ENCODE measurements around the gene KCND3. TPM values are rescaled to one million over a fixed set of nuclear protein-coding genes. Genes with fewer than 3 reads are reported as not detected.
A peak's percentile ranks its signal among the peaks of the same experiment; 100 is the strongest.

Gene KCND3
- total RNA-seq, 1 donor from 2014 or later, result 0.15 TPM

- DNase-seq (ENCODE audit: low spot score), result no peak
- Mint-ChIP-seq H3K9me3 (ENCODE audit: unreplicated experiment) (no peaks in the 10 kb centered on the region), H3K36me3 (ENCODE audit: low read depth, unreplicated experiment) (peaks cover 29% of the 10 kb centered on the region), H3K4me3 (ENCODE audit: unreplicated experiment) (peak overlapping the region; percentile 77), H3K4me1 (ENCODE audit: unreplicated experiment) (peaks cover 31% of the 10 kb centered on the region), H3K27ac (ENCODE audit: unreplicated experiment) (peak overlapping the region; percentile 68), H3K27me3 (ENCODE audit: unreplicated experiment) (peaks cover 14% of the 10 kb centered on the region)
- no peak for TF ChIP-seq CTCF (IDR thresholded peaks at IDR 0.05; ENCODE audit: unreplicated experiment)
Measured at GRCh38 chr1:111732718-111733117, 256.8 kb downstream of the KCND3 start.

GRCh38 chr1:111731956-111732355, 257.5 kb downstream of the KCND3 start:
- Mint-ChIP-seq H3K4me3 (ENCODE audit: unreplicated experiment) (no peak overlapping the region), H3K27me3 (ENCODE audit: unreplicated experiment) (peaks cover 10% of the 10 kb centered on the region), H3K9me3 (ENCODE audit: unreplicated experiment) (no peaks in the 10 kb centered on the region), H3K36me3 (ENCODE audit: low read depth, unreplicated experiment) (peaks cover 21% of the 10 kb centered on the region), H3K4me1 (ENCODE audit: unreplicated experiment) (peaks cover 23% of the 10 kb centered on the region), H3K27ac (ENCODE audit: unreplicated experiment) (peak overlapping the region; percentile 68)
- no peak for TF ChIP-seq CTCF (IDR thresholded peaks at IDR 0.05; ENCODE audit: unreplicated experiment)
- no peak for DNase-seq (ENCODE audit: low spot score)

- peak overlapping the region; percentile 8 for H3K4me3 Mint-ChIP-seq (ENCODE audit: unreplicated experiment)
- H3K4me1 Mint-ChIP-seq (ENCODE audit: unreplicated experiment), result peaks cover 22% of the 10 kb centered on the region
- H3K9me3 Mint-ChIP-seq (ENCODE audit: unreplicated experiment), result no peaks in the 10 kb centered on the region
- peaks cover 20% of the 10 kb centered on the region for H3K36me3 Mint-ChIP-seq (ENCODE audit: low read depth, unreplicated experiment)
- DNase-seq (ENCODE audit: low spot score), result no peak
- TF ChIP-seq CTCF (IDR thresholded peaks at IDR 0.05; ENCODE audit: unreplicated experiment), result no peak
- peak overlapping the region; percentile 16 for H3K27ac Mint-ChIP-seq (ENCODE audit: unreplicated experiment)
- H3K27me3 Mint-ChIP-seq (ENCODE audit: unreplicated experiment), result peaks cover 12% of the 10 kb centered on the region
Measured at GRCh38 chr1:111730706-111731105, 258.8 kb downstream of the KCND3 start.

GRCh38 chr1:111729946-111730681, 259.4 kb downstream of the KCND3 start:
- H3K4me1 Mint-ChIP-seq (ENCODE audit: unreplicated experiment), result peaks cover 22% of the 10 kb centered on the region
- H3K9me3 Mint-ChIP-seq (ENCODE audit: unreplicated experiment), result no peaks in the 10 kb centered on the region
- no peak for DNase-seq (ENCODE audit: low spot score)
- H3K4me3 Mint-ChIP-seq (ENCODE audit: unreplicated experiment), result peak overlapping the region; percentile 8
- H3K27me3 Mint-ChIP-seq (ENCODE audit: unreplicated experiment), result peaks cover 12% of the 10 kb centered on the region
- TF ChIP-seq CTCF (IDR thresholded peaks at IDR 0.05; ENCODE audit: unreplicated experiment), result no peak
- peak overlapping the region; percentile 16 for H3K27ac Mint-ChIP-seq (ENCODE audit: unreplicated experiment)
- peaks cover 20% of the 10 kb centered on the region for H3K36me3 Mint-ChIP-seq (ENCODE audit: low read depth, unreplicated experiment)

GRCh38 chr1:111729271-111729921, 260.1 kb downstream of the KCND3 start:
- Mint-ChIP-seq H3K4me1 (ENCODE audit: unreplicated experiment) (peaks cover 26% of the 10 kb centered on the region), H3K27ac (ENCODE audit: unreplicated experiment) (peak overlapping the region; percentile 36), H3K4me3 (ENCODE audit: unreplicated experiment) (no peak overlapping the region), H3K9me3 (ENCODE audit: unreplicated experiment) (no peaks in the 10 kb centered on the region), H3K27me3 (ENCODE audit: unreplicated experiment) (peaks cover 14% of the 10 kb centered on the region), H3K36me3 (ENCODE audit: low read depth, unreplicated experiment) (peaks cover 22% of the 10 kb centered on the region)
- TF ChIP-seq CTCF (IDR thresholded peaks at IDR 0.05; ENCODE audit: unreplicated experiment), result no peak
- DNase-seq (ENCODE audit: low spot score), result no peak
